ENCODE results near the gene CDK18.

CDK18 gene

GRCh38 chr1:205563927-205564441 lies 59.5 kb downstream of the CDK18 start:
- Histone ChIP-seq H3K27ac (ENCODE audit: low read length, poor library complexity, severe bottlenecking) (no peak overlapping the region), H3K4me3 (ENCODE audit: insufficient read depth in 1 of 2, low read depth in 1 of 2, low read length in 2 of 2) (no peak overlapping the region), H3K9me3 (ENCODE audit: control insufficient read depth, low read length) (peaks cover 29% of the 10 kb centered on the region), H3K4me2 (ENCODE audit: low read length, poor library complexity, severe bottlenecking) (no peak overlapping the region), H3K36me3 (ENCODE audit: control insufficient read depth in 1 of 2, insufficient read depth in 2 of 2, low read depth in 1 of 2, low read length in 2 of 2) (no peaks in the 10 kb centered on the region), H2BK5ac (ENCODE audit: low read depth, low read length, poor library complexity, severe bottlenecking) (no peak overlapping the region), H2AK5ac (ENCODE audit: low read length, severe bottlenecking) (no peak overlapping the region), H3K14ac (ENCODE audit: low read length in 2 of 2) (no peak overlapping the region), H3K4ac (ENCODE audit: low read depth in 1 of 2, low read length in 2 of 2) (no peak overlapping the region), H3K27me3 (ENCODE audit: control insufficient read depth in 1 of 2, insufficient read depth in 1 of 2, low read length in 2 of 2) (peaks cover 47 to 69% of the 10 kb centered on the region in 2 experiments), H3K4me1 (ENCODE audit: control insufficient read depth, insufficient read depth, low read depth, low read length) (peaks cover 5% of the 10 kb centered on the region), H2BK15ac (ENCODE audit: low read depth, poor library complexity, severe bottlenecking) (no peak overlapping the region), H2BK120ac (ENCODE audit: low read depth, low read length) (no peak overlapping the region), H4K91ac (ENCODE audit: low read length) (no peak overlapping the region), H3K18ac (ENCODE audit: low read depth in 1 of 2, low read length in 2 of 2) (no peak overlapping the region), H3K23ac (ENCODE audit: low read length in 2 of 2) (no peak overlapping the region), H4K8ac (ENCODE audit: low read length) (no peak overlapping the region), H3K9ac (ENCODE audit: low read length) (no peak overlapping the region), H2BK12ac (ENCODE audit: low read length in 2 of 2) (no peak overlapping the region), H2AFZ (ENCODE audit: low read depth, low read length) (no peak overlapping the region), H3K79me1 (replicated peaks; ENCODE audit: low read length, poor library complexity, severe bottlenecking) (no peaks in the 10 kb centered on the region)
- no peak for DNase-seq
- 63% methylated on average over 5 of the region's 5 CpGs for WGBS

GRCh38 chr1:205565799-205566198 lies 61.3 kb downstream of the CDK18 start:
- Histone ChIP-seq H3K4me3 (ENCODE audit: insufficient read depth in 1 of 2, low read depth in 1 of 2, low read length in 2 of 2) (no peak overlapping the region), H4K8ac (ENCODE audit: low read length) (no peak overlapping the region), H3K14ac (ENCODE audit: low read length in 2 of 2) (no peak overlapping the region), H3K27me3 (ENCODE audit: control insufficient read depth in 1 of 2, insufficient read depth in 1 of 2, low read length in 2 of 2) (peaks cover 65 to 83% of the 10 kb centered on the region in 2 experiments), H3K9ac (ENCODE audit: low read length) (no peak overlapping the region), H3K23ac (ENCODE audit: low read length in 2 of 2) (no peak overlapping the region), H2BK15ac (ENCODE audit: low read depth, poor library complexity, severe bottlenecking) (no peak overlapping the region), H4K91ac (ENCODE audit: low read length) (no peak overlapping the region), H2AK5ac (ENCODE audit: low read length, severe bottlenecking) (no peak overlapping the region), H3K9me3 (ENCODE audit: control insufficient read depth, low read length) (peaks cover 15% of the 10 kb centered on the region), H3K4me2 (ENCODE audit: low read length, poor library complexity, severe bottlenecking) (no peak overlapping the region), H3K18ac (ENCODE audit: low read depth in 1 of 2, low read length in 2 of 2) (no peak overlapping the region), H2BK120ac (ENCODE audit: low read depth, low read length) (no peak overlapping the region), H3K27ac (ENCODE audit: low read length, poor library complexity, severe bottlenecking) (no peak overlapping the region), H3K36me3 (ENCODE audit: control insufficient read depth in 1 of 2, insufficient read depth in 2 of 2, low read depth in 1 of 2, low read length in 2 of 2) (no peaks in the 10 kb centered on the region), H2AFZ (ENCODE audit: low read depth, low read length) (no peak overlapping the region), H2BK5ac (ENCODE audit: low read depth, low read length, poor library complexity, severe bottlenecking) (no peak overlapping the region), H2BK12ac (ENCODE audit: low read length in 2 of 2) (no peak overlapping the region), H3K4ac (ENCODE audit: low read depth in 1 of 2, low read length in 2 of 2) (no peak overlapping the region), H3K4me1 (ENCODE audit: control insufficient read depth, insufficient read depth, low read depth, low read length) (peaks cover 8% of the 10 kb centered on the region), H3K79me1 (replicated peaks; ENCODE audit: low read length, poor library complexity, severe bottlenecking) (no peaks in the 10 kb centered on the region)
- no peak for DNase-seq
- 83% methylated on average over 2 of the region's 3 CpGs for WGBS

GRCh38 chr1:205567716-205568115 lies 63.2 kb downstream of the CDK18 start:
- no peak overlapping the region for H3K27ac ChIP-seq (ENCODE audit: low read length, poor library complexity, severe bottlenecking)
- H3K14ac ChIP-seq (ENCODE audit: low read length in 2 of 2): no peak overlapping the region
- no peaks in the 10 kb centered on the region for H3K9me3 ChIP-seq (ENCODE audit: control insufficient read depth, low read length)
- H3K4me3 ChIP-seq (ENCODE audit: insufficient read depth in 1 of 2, low read depth in 1 of 2, low read length in 2 of 2): no peak overlapping the region
- DNase-seq: no peak
- peaks cover 80 to 88% of the 10 kb centered on the region in 2 experiments for H3K27me3 ChIP-seq (ENCODE audit: control insufficient read depth in 1 of 2, insufficient read depth in 1 of 2, low read length in 2 of 2)
- no peak overlapping the region for H2AFZ ChIP-seq (ENCODE audit: low read depth, low read length)
- no peak overlapping the region for H3K4me2 ChIP-seq (ENCODE audit: low read length, poor library complexity, severe bottlenecking)
- H3K36me3 ChIP-seq (ENCODE audit: control insufficient read depth in 1 of 2, insufficient read depth in 2 of 2, low read depth in 1 of 2, low read length in 2 of 2): no peaks in the 10 kb centered on the region
- no peak overlapping the region for H3K4ac ChIP-seq (ENCODE audit: low read depth in 1 of 2, low read length in 2 of 2)
- H4K91ac ChIP-seq (ENCODE audit: low read length): no peak overlapping the region
- H3K4me1 ChIP-seq (ENCODE audit: control insufficient read depth, insufficient read depth, low read depth, low read length): peaks cover 8% of the 10 kb centered on the region
- no peak overlapping the region for H4K8ac ChIP-seq (ENCODE audit: low read length)
- H2AK5ac ChIP-seq (ENCODE audit: low read length, severe bottlenecking): no peak overlapping the region
- H3K18ac ChIP-seq (ENCODE audit: low read depth in 1 of 2, low read length in 2 of 2): no peak overlapping the region
- no peak overlapping the region for H2BK120ac ChIP-seq (ENCODE audit: low read depth, low read length)
- H2BK15ac ChIP-seq (ENCODE audit: low read depth, poor library complexity, severe bottlenecking): no peak overlapping the region
- WGBS: 71% methylated on average over 6 of the region's 6 CpGs
- H3K79me1 ChIP-seq (replicated peaks; ENCODE audit: low read length, poor library complexity, severe bottlenecking): no peaks in the 10 kb centered on the region
- no peak overlapping the region for H3K23ac ChIP-seq (ENCODE audit: low read length in 2 of 2)
- H2BK12ac ChIP-seq (ENCODE audit: low read length in 2 of 2): no peak overlapping the region
- H3K9ac ChIP-seq (ENCODE audit: low read length): no peak overlapping the region
- H2BK5ac ChIP-seq (ENCODE audit: low read depth, low read length, poor library complexity, severe bottlenecking): no peak overlapping the region

GRCh38 chr1:205568135-205568468 lies 63.6 kb downstream of the CDK18 start:
- Histone ChIP-seq H2BK15ac (ENCODE audit: low read depth, poor library complexity, severe bottlenecking) (no peak overlapping the region), H4K8ac (ENCODE audit: low read length) (no peak overlapping the region), H3K9me3 (ENCODE audit: control insufficient read depth, low read length) (no peaks in the 10 kb centered on the region), H3K4me2 (ENCODE audit: low read length, poor library complexity, severe bottlenecking) (no peak overlapping the region), H2BK12ac (ENCODE audit: low read length in 2 of 2) (no peak overlapping the region), H2BK5ac (ENCODE audit: low read depth, low read length, poor library complexity, severe bottlenecking) (no peak overlapping the region), H3K4me1 (ENCODE audit: control insufficient read depth, insufficient read depth, low read depth, low read length) (peaks cover 8% of the 10 kb centered on the region), H3K14ac (ENCODE audit: low read length in 2 of 2) (no peak overlapping the region), H3K79me1 (replicated peaks; ENCODE audit: low read length, poor library complexity, severe bottlenecking) (no peaks in the 10 kb centered on the region), H3K23ac (ENCODE audit: low read length in 2 of 2) (no peak overlapping the region), H2AFZ (ENCODE audit: low read depth, low read length) (no peak overlapping the region), H3K4me3 (ENCODE audit: insufficient read depth in 1 of 2, low read depth in 1 of 2, low read length in 2 of 2) (no peak overlapping the region), H2AK5ac (ENCODE audit: low read length, severe bottlenecking) (no peak overlapping the region), H3K27me3 (ENCODE audit: control insufficient read depth in 1 of 2, insufficient read depth in 1 of 2, low read length in 2 of 2) (peaks cover 78 to 88% of the 10 kb centered on the region in 2 experiments), H3K9ac (ENCODE audit: low read length) (no peak overlapping the region), H3K4ac (ENCODE audit: low read depth in 1 of 2, low read length in 2 of 2) (no peak overlapping the region), H2BK120ac (ENCODE audit: low read depth, low read length) (no peak overlapping the region), H3K27ac (ENCODE audit: low read length, poor library complexity, severe bottlenecking) (no peak overlapping the region), H4K91ac (ENCODE audit: low read length) (no peak overlapping the region), H3K18ac (ENCODE audit: low read depth in 1 of 2, low read length in 2 of 2) (no peak overlapping the region), H3K36me3 (ENCODE audit: control insufficient read depth in 1 of 2, insufficient read depth in 2 of 2, low read depth in 1 of 2, low read length in 2 of 2) (no peaks in the 10 kb centered on the region)
- DNase-seq: no peak
- no CpG with 5 or more reads among the region's 5 CpGs for WGBS
